GM12878 (cell line): Measurements from ENCODE around the gene NINJ1. TPM values are rescaled to one million over a fixed set of nuclear protein-coding genes. Genes with fewer than 3 reads are reported as not detected.

Experiments
- ATAC-seq: fragments of 200-7000 bp; cut with Tn5 transposase; 3 replicates; pipeline ENCODE4 v1.9.1; 2020; ENCODE audit warnings: mild to moderate bottlenecking, moderate library complexity
- BruUV-seq: library from RNA; stranded (reverse); fragments of 400-500 nt; replicated peaks from 2 replicates; lab custom pipeline; 2021; lab: Mats Ljungman, UMichigan
- CTCF ChIA-PET: fragments of 300-600 bp; sonication (Branson Sonifier 250); formaldehyde crosslinking; extraction: SDS; loops from one replicate; lab custom pipeline; 2021; ENCODE audit warnings: inconsistent platforms; lab: Yijun Ruan, JAX
- POLR2A ChIA-PET: fragments of 350-600 bp; formaldehyde crosslinking; extraction: SDS; loops from one replicate; lab custom pipeline; 2021; ENCODE audit warnings: inconsistent platforms; lab: Charles Lee
- RAD21 ChIA-PET: fragments of 300-600 bp; sonication (Branson Sonifier 250); formaldehyde crosslinking; loops from one replicate; lab custom pipeline; 2023; ENCODE audit warnings: antibody characterized with exemption; ENCODE audit not compliant: unreplicated experiment; lab: Charles Lee
- SMC1A ChIA-PET: fragments of 300-600 bp; sonication (Branson Sonifier 250); formaldehyde crosslinking; loops from one replicate; lab custom pipeline; 2023; ENCODE audit not compliant: unreplicated experiment, uncharacterized antibody; lab: Charles Lee
- DNase-seq: peaks from one replicate; pipeline ENCODE4 v3.0.0-alpha.2; 2011; ENCODE audit warnings: low read depth, low spot score
- FAIRE-seq: peaks from 3 replicates; lab custom pipeline; 2011; peaks lifted over from hg19 to GRCh38; lab: Jason Lieb, UNC
- H2AFZ ChIP-seq: 2 replicates; pipeline ENCODE4 v1.6.0; 2011; ENCODE audit warnings: low read depth, low read length, control low read depth; ENCODE audit not compliant: control insufficient read depth
- H3K27ac ChIP-seq: 2 replicates; pipeline ENCODE4 v1.5.1; 2011; ENCODE audit warnings: control low read depth; ENCODE audit not compliant: control insufficient read depth, insufficient read depth
- H3K27me3 ChIP-seq, 2 experiments: replicated peaks in 1 of 2; 2 replicates each; pipeline versions ENCODE4 v1.6.0 to v1.6.1; 2011; ENCODE audit warnings: low read length in 1 of 2; ENCODE audit not compliant: control insufficient read depth in 2 of 2, insufficient read depth in 2 of 2
- H3K36me3 ChIP-seq, 2 experiments: 2 replicates each; pipeline ENCODE4 v1.5.1; 2011; ENCODE audit warnings: low read length in 1 of 2; ENCODE audit not compliant: control insufficient read depth in 2 of 2, insufficient read depth in 2 of 2
- H3K4me1 ChIP-seq: 2 replicates; pipeline ENCODE4 v1.6.1; 2011; ENCODE audit warnings: mild to moderate bottlenecking, low read length, moderate library complexity, mixed read lengths; ENCODE audit not compliant: control insufficient read depth, insufficient read depth
- H3K4me2 ChIP-seq: 2 replicates; pipeline ENCODE4 v1.6.0; 2011; ENCODE audit warnings: control low read depth; ENCODE audit not compliant: control insufficient read depth, insufficient read depth
- H3K4me3 ChIP-seq: fragments of 200-600 bp; sonication (generic); 2 replicates; pipeline ENCODE4 v1.5.1; 2016
- H3K79me2 ChIP-seq: 2 replicates; pipeline ENCODE4 v1.6.0; 2011; ENCODE audit warnings: low read length; ENCODE audit not compliant: control insufficient read depth, insufficient read depth
- H3K9ac ChIP-seq: 2 replicates; pipeline ENCODE4 v1.8.0; 2011; ENCODE audit warnings: low read length, control low read depth, mixed read lengths; ENCODE audit not compliant: control insufficient read depth, insufficient read depth
- H3K9me3 ChIP-seq: replicated peaks from 3 replicates; pipeline ENCODE4 v1.5.1; 2011; ENCODE audit warnings: mild to moderate bottlenecking, low read length; ENCODE audit not compliant: control insufficient read depth, insufficient read depth
- H4K20me1 ChIP-seq: 2 replicates; pipeline ENCODE4 v1.6.0; 2011; ENCODE audit not compliant: control insufficient read depth, insufficient read depth
- CREB1 ChIP-seq: IDR thresholded peaks from 2 replicates; pipeline ENCODE4 v1.6.1; 2012; ENCODE audit warnings: low read depth, mild to moderate bottlenecking, inconsistent platforms
- EED ChIP-seq: sonication (generic); IDR thresholded peaks from 2 replicates; pipeline ENCODE4 v1.6.1; 2016; ENCODE audit warnings: antibody characterized with exemption, low read depth
- EP300 ChIP-seq, 2 experiments: fragments of 150-350 bp in 1 of 2; IDR thresholded peaks; 2 replicates each; pipeline ENCODE4 v1.6.1; 2011 to 2012; ENCODE audit warnings: low read depth in 2 of 2, low read length in 2 of 2, borderline replicate concordance in 1 of 2, improper control_type of control experiment in 1 of 2, inconsistent platforms in 1 of 2; ENCODE audit not compliant: control insufficient read depth in 1 of 2
- GABPA ChIP-seq: IDR thresholded peaks from 2 replicates; pipeline ENCODE4 v1.6.1; 2014; ENCODE audit warnings: antibody characterized with exemption, low read depth, mild to moderate bottlenecking, inconsistent platforms
- JUNB ChIP-seq: IDR thresholded peaks from 2 replicates; pipeline ENCODE4 v1.6.1; 2016; ENCODE audit warnings: antibody characterized with exemption, mild to moderate bottlenecking
- POLR2A ChIP-seq: IDR thresholded peaks from 2 replicates; pipeline ENCODE4 v1.6.1; 2011; ENCODE audit warnings: low read depth, mild to moderate bottlenecking, low read length
- PRDM15 ChIP-seq: fragments of 450-650 bp; formaldehyde crosslinking; IDR thresholded peaks from 2 replicates; pipeline ENCODE4 v1.4.0; 2020; ENCODE audit warnings: mild to moderate bottlenecking, moderate library complexity
- RCOR1 ChIP-seq: conservative IDR thresholded peaks from 2 replicates; pipeline ENCODE4 v1.6.1; 2012; ENCODE audit warnings: low read depth, low read length, improper control_type of control experiment
- RELA ChIP-seq: fragments of 450-650 bp; IDR thresholded peaks from 2 replicates; pipeline ENCODE4 v1.8.0; 2014; ENCODE audit warnings: borderline replicate concordance; ENCODE audit not compliant: partially characterized antibody
- RELB ChIP-seq: fragments of 450-650 bp; IDR thresholded peaks from 2 replicates; pipeline ENCODE4 v1.6.1; 2017; ENCODE audit warnings: low read depth, mild to moderate bottlenecking, moderate library complexity
- SMAD1 ChIP-seq: fragments of 450-650 bp; IDR thresholded peaks from 2 replicates; pipeline ENCODE4 v1.6.1; 2018; ENCODE audit warnings: mild to moderate bottlenecking, low read depth; ENCODE audit not compliant: partially characterized antibody
- SMARCA5 ChIP-seq: fragments of 450-650 bp; IDR thresholded peaks from 2 replicates; pipeline ENCODE4 v1.6.1; 2017; ENCODE audit warnings: mild to moderate bottlenecking
- SPI1 ChIP-seq: IDR thresholded peaks from 2 replicates; pipeline ENCODE4 v1.6.1; 2011; ENCODE audit warnings: low read depth, mild to moderate bottlenecking, low read length, moderate library complexity, borderline replicate concordance; ENCODE audit not compliant: insufficient read depth
- TCF3 ChIP-seq: IDR thresholded peaks from 2 replicates; pipeline ENCODE4 v1.6.1; 2012; ENCODE audit warnings: low read depth, mild to moderate bottlenecking, low read length, borderline replicate concordance; ENCODE audit not compliant: insufficient read depth
- WGBS: methylation state at CpG from one replicate; pipeline ENCODE4 v1.1.6; 2016; ENCODE audit warnings: low lambda C conversion rate; ENCODE audit not compliant: insufficient replicate concordance, insufficient coverage; ENCODE audit errors: missing lambda C conversion rate; 5-methylcytosine and 5-hydroxymethylcytosine counted together
- in situ Hi-C: fragments of 300-500 bp; cut with MboI; formaldehyde crosslinking; loops from 9 replicates; pipeline ENCODE4 v1.14.3; 2018; ENCODE audit warnings: mixed read lengths
- intact Hi-C: fragments of 100-400 bp; cut with micrococcal nuclease; formaldehyde crosslinking; loops from one replicate; pipeline ENCODE4 v1.14.2; 2022; ENCODE audit not compliant: unreplicated experiment
- polyA plus RNA-seq, 11 experiments: library from polyadenylated mRNA; depleted of rRNA in 4 of 11; unstranded in 6 of 11; stranded (reverse) in 5 of 11; fragments of >200 nt; fragmentation: Nextera tagmentation in 4 of 11; fragmentation: Illumina TruSeq in 1 of 11; extraction: Ambion mirVana in 4 of 11; extraction: Trizol in 1 of 11; gene quantifications; 1 replicate in 1 of 11; 2 replicates in 10 of 11; pipeline versions ENCODE4 v1.2.1 to v1.2.3, GENCODE V29; 2011 to 2016; ENCODE audit warnings: inconsistent platforms in 2 of 11, missing spikeins in 2 of 11, low read depth in 1 of 11
- total RNA-seq, 4 experiments: library from RNA; depleted of rRNA in 3 of 4; stranded (reverse); fragments of >200 nt in 3 of 4; fragmentation: Illumina TruSeq in 1 of 4; extraction: Trizol in 1 of 4; gene quantifications; 2 replicates each; pipeline versions ENCODE4 v1.2.1 to v1.2.3, GENCODE V29; 2013 to 2021

NINJ1 gene
- total and polyA plus RNA-seq, 10 of the 15 experiments (the other 5 are each of a cell fraction or from before 2014, with no cell fraction given): 0.64 to 33.5 (median 17.1) TPM

- TF ChIP-seq RELA: peak; percentile 8
- peak; percentile 69; the same call in 1 of the 2 replicates for TF ChIP-seq RELB
- no peak for TF ChIP-seq GABPA
Measured at GRCh38 chr9:93134740-93135444, 841 bp upstream of the NINJ1 start (continued).

GRCh38 chr9:93133681-93134014, 403 bp downstream of the NINJ1 start:
- Histone ChIP-seq H3K9me3 (no peaks in the 10 kb centered on the region), H3K4me2 (peak overlapping the region; percentile 95), H3K79me2 (peaks cover 12% of the 10 kb centered on the region), H3K9ac (peak overlapping the region; percentile 46), H3K27me3 (no peaks in the 10 kb centered on the region; a peak in 1 of 4 replicates), H3K4me3 (peak overlapping the region; percentile 80), H3K36me3 (no peaks in the 10 kb centered on the region), H4K20me1 (no peaks in the 10 kb centered on the region), H3K27ac (peak overlapping the region; percentile 60), H2AFZ (peak overlapping the region; percentile 25), H3K4me1 (peaks cover 28% of the 10 kb centered on the region)
- RAD21 ChIA-PET: interaction anchor here (0.6 to 1.6 kb wide), 6 partner anchors 24 to 181 kb away, joined by 4 to 9 read pairs (median 6); no protein-coding TSS in a partner anchor
- POLR2A ChIA-PET: interaction anchor here (0.6 to 1.8 kb wide), 9 partner anchors 13 to 320 kb away, joined by 3 to 8 read pairs (median 4); partner anchors contain the start of gene CARD19
- ATAC-seq: peak; percentile 69; the same call in 2 of the 3 replicates
- WGBS: 2% methylated on average over 27 of the region's 34 CpGs
- no TSS peak for BruUV-seq
- in situ Hi-C loops: no loop called here
- FAIRE-seq: no peak
- intact Hi-C loops: no loop called here
- CTCF ChIA-PET: interaction anchor here (0.6 to 1.5 kb wide), 4 partner anchors 25 to 130 kb away, joined by 3 to 5 read pairs (median 4); no protein-coding TSS in a partner anchor
- DNase-seq: no peak
- SMC1A ChIA-PET: interaction anchor here (0.6 to 0.9 kb wide), 3 partner anchors 25 to 412 kb away, joined by 3 read pairs; no protein-coding TSS in a partner anchor
- TF ChIP-seq PRDM15 (CRISPR knock-in tag) (no peak), RCOR1 (no peak), JUNB (no peak), SPI1 (no peak), TCF3 (0 out of 2 replicates have a peak, but pooled peaks have one; percentile 74), EED (no peak), EP300 (IDR thresholded peaks at IDR 0.05; ENCODE audit: borderline replicate concordance in 1 of 2, control insufficient read depth in 1 of 2, low read depth in 2 of 2, low read length in 2 of 2) (no peak), CREB1 (no peak), SMAD1 (no peak), POLR2A (0 out of 2 replicates have a peak, but pooled peaks have one; percentile 9), SMARCA5 (no peak)
